SK-N-MC (cell line): ENCODE measurements around the gene SLC15A1.

Source experiments
- EZH2 ChIP-seq: fragments of 200-600 bp; sonication (generic); IDR thresholded peaks from one replicate; pipeline ENCODE4 v1.6.1; 2017; ENCODE audit warnings: antibody characterized with exemption
- FOXP2 ChIP-seq: optimal IDR thresholded peaks from 2 replicates; pipeline ENCODE3; 2011; ENCODE audit warnings: mild to moderate bottlenecking, moderate library complexity; ENCODE audit not compliant: insufficient read depth; ENCODE audit errors: extremely low read length, control extremely low read depth
- POLR2AphosphoS5 ChIP-seq: IDR thresholded peaks from 2 replicates; pipeline ENCODE4 v1.6.1; 2012; ENCODE audit warnings: mild to moderate bottlenecking, low read depth, low read length, borderline replicate concordance

DNA sequence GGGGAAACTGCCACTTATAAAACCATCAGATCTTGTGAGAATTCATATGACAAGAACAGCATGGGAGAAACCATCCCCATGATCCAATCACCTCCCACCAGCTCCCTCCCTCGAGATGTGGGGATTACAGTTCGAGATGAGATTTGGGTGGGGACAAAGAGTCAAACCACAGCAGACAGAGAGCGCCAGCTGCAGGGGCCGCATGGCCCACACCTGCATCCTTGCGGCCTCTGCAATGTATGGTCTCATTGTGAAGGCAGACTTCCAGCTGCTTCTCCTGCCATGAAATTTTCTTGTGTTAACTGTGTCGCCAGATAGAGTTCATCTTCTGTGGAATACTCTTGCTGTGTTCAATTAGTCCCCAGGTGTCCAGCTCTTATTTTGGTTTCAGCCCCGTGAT, 17.3 kb upstream of the SLC15A1 start:
- TF ChIP-seq POLR2AphosphoS5 (no peak), EZH2 (no peak), FOXP2 (no peak)
